IPS-15b (cell line): ENCODE results near the gene TTC19.
"Not testable (repeated sequence)": the region's sequence is repeated elsewhere in the genome, so short reads cannot be mapped to it uniquely, and the experiment has no call there.

Experiments used
- H3K27me3 ChIP-seq: one replicate; pipeline ENCODE4 v1.6.1; 2013; ENCODE audit warnings: low read length; ENCODE audit not compliant: control insufficient read depth, insufficient read depth
- H3K36me3 ChIP-seq: one replicate; pipeline ENCODE4 v1.6.1; 2013; ENCODE audit warnings: low read length; ENCODE audit not compliant: control insufficient read depth, insufficient read depth
- H3K4me1 ChIP-seq: one replicate; pipeline ENCODE4 v1.6.1; 2013; ENCODE audit warnings: mild to moderate bottlenecking, low read length; ENCODE audit not compliant: control insufficient read depth, insufficient read depth
- H3K4me3 ChIP-seq: one replicate; pipeline ENCODE4 v1.5.1; 2013; ENCODE audit warnings: low read depth, low read length
- H3K9ac ChIP-seq: one replicate; pipeline ENCODE4 v1.6.1; 2013; ENCODE audit warnings: low read depth, mild to moderate bottlenecking, low read length
- H3K9me3 ChIP-seq: one replicate; pipeline ENCODE4 v1.6.1; 2013; ENCODE audit warnings: mild to moderate bottlenecking, low read length; ENCODE audit not compliant: control insufficient read depth, insufficient read depth

TTC19 gene

DNA sequence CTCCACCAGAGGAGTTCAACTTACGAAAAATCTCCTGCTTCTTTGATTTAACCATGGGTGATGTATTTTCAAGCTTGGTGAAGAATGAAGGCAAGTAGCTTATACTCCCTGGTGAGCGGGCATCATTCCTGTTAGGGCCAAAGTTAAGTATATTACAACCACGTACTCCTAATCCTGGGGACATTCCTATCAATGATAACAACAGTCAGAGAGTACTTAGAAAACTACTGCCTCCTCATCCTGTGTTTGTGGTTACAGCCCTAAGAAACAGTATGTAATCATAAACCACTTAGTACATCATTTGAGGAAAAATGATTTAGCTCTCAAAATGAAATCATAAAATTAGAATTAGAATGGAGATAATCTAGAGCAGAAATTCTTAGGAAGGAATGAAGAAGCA is 47.3 kb downstream of the TTC19 start:
- peaks cover 8% of the 10 kb centered on the region for H3K4me1 ChIP-seq
- peaks cover 10% of the 10 kb centered on the region for H3K36me3 ChIP-seq
- no peaks in the 10 kb centered on the region for H3K9me3 ChIP-seq
- no peaks in the 10 kb centered on the region for H3K27me3 ChIP-seq
- H3K4me3 ChIP-seq: no peak overlapping the region
- H3K9ac ChIP-seq: no peak overlapping the region

DNA sequence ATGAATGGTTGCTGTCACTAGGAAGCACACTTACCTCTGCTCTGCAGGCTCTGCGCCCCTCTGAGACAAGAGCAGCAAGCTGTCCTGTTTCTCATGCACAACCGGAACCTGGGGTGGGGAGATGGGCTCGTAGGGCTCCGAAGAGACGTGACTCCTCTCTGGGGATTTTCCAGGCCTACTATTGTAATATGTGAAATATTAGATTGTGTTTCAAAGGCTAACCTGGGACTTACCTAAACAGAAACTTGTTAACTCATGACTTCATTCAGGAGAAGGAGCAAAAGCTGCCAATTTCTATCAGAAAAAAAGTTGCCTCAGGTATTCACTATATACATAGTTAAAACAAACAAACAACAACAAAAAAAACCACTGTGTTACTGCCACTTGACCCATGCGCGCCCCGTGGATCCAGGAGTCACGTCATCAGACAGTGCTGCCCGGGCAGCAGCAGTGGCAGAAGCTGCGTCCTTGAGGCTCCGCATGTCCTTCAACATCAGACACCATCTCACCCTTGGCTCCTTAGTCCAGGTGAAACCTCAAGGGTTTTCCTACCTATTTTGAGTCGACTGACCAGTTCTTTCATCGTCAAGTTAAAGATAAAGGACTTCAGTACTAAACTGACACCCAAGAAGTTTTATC is 49.3 kb downstream of the TTC19 start:
- Histone ChIP-seq H3K36me3 (peaks cover 10% of the 10 kb centered on the region), H3K27me3 (no peaks in the 10 kb centered on the region), H3K9me3 (no peaks in the 10 kb centered on the region), H3K4me3 (no peak overlapping the region), H3K4me1 (peaks cover 8% of the 10 kb centered on the region), H3K9ac (no peak overlapping the region)

DNA sequence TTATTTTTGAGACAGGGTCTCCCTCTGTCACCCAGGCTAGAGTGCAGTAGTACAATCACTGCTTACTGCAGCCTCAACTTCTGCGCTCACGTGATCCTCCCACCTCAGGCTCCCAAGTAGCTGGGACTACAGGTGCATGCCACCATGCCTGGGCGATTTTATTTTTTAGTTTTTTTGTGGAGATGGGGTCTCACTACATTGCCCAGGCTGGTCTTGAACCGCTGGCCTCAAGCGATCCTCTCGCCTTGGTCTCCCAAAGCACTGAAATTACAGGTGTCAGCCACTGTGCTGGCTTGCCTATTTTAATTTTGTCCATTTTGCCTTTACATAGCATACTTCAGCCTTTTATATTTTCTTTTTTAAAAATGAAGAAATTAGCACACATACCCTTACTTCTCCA is 51.2 kb downstream of the TTC19 start:
- Histone ChIP-seq H3K4me3 (no peak overlapping the region), H3K9me3 (no peaks in the 10 kb centered on the region), H3K9ac (no peak overlapping the region), H3K27me3 (no peaks in the 10 kb centered on the region), H3K4me1 (no peaks in the 10 kb centered on the region), H3K36me3 (peaks cover 6% of the 10 kb centered on the region)

GRCh38 chr17:16052486-16052885 is 52.9 kb downstream of the TTC19 start:
- Histone ChIP-seq H3K36me3 (peaks cover 2% of the 10 kb centered on the region), H3K27me3 (no peaks in the 10 kb centered on the region)

DNA sequence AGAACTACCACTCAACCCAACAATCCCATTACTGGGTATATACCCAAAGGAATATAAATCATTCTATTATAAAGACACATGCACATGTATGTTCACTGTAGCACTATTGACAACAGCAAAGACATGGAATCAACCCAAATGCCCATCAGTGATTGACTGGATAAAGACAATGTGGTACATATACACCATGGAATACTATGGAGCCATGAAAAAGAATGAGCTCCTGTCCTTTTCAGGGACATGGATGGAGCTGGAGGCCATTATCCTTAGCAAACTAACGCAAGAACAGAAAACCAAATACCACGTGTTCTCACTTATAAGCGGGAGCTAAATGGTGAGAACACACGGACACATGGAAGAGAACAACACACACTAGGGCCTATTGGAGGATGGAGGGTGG is 55.5 kb downstream of the TTC19 start:
- not testable (repeated sequence) for H3K9me3 ChIP-seq, H3K36me3 ChIP-seq, H3K4me3 ChIP-seq, H3K4me1 ChIP-seq, H3K9ac ChIP-seq, H3K27me3 ChIP-seq

More at GRCh38 chr17:16052486-16052885, 52.9 kb downstream of the TTC19 start:
- H3K4me3 ChIP-seq: no peak overlapping the region
- no peaks in the 10 kb centered on the region for H3K9me3 ChIP-seq
- no peak overlapping the region for H3K9ac ChIP-seq
- H3K4me1 ChIP-seq: no peaks in the 10 kb centered on the region

DNA sequence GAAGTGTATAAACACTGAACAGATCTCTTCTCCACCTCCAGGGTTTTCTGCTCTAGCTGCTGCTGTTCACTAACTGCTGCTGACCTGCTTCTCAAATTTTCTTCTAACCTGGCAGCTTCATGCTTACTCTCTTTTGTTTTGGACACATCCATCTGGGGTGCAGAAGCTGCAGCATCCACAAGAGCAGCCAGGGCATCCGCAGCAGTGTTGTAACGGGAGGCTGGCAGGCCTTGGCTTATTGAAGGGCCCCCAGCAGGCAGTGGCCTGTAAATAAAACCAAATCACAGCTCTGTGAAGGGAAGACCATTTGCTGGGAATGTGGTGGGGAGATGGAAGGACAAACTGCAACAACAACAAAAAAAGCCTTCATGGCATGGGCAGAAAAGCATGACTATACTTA is 62.0 kb downstream of the TTC19 start:
- Histone ChIP-seq H3K36me3 (peaks cover 11% of the 10 kb centered on the region), H3K9ac (no peak overlapping the region), H3K4me1 (no peaks in the 10 kb centered on the region), H3K27me3 (no peaks in the 10 kb centered on the region), H3K4me3 (no peak overlapping the region), H3K9me3 (no peaks in the 10 kb centered on the region)

DNA sequence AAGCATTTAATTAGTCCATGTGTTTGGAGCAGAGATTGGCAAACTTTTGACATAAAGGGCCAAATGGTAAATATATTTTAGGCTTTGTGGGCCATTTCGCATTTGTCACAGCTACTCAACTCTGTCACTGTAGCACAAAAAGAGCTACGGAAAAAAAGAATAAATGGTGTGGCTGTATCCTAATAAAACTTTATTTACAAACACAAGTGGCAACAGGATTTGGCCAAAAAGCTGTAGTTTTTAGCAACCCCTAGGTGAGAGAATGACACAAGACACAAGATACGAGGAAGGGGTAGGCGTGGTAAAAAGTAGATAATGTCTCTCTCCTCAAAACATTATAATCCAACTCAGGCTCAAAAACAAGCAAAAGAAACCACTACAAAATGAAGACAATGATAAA is 66.5 kb downstream of the TTC19 start:
- Histone ChIP-seq H3K4me1 (no peaks in the 10 kb centered on the region), H3K27me3 (no peaks in the 10 kb centered on the region), H3K9ac (no peak overlapping the region), H3K4me3 (no peak overlapping the region), H3K36me3 (peaks cover 11% of the 10 kb centered on the region), H3K9me3 (no peaks in the 10 kb centered on the region)

- no peak overlapping the region for H3K4me3 ChIP-seq
- no peak overlapping the region for H3K9ac ChIP-seq
- no peaks in the 10 kb centered on the region for H3K4me1 ChIP-seq
- no peaks in the 10 kb centered on the region for H3K27me3 ChIP-seq
- H3K36me3 ChIP-seq: peaks cover 5% of the 10 kb centered on the region
- H3K9me3 ChIP-seq: no peaks in the 10 kb centered on the region
These were observed 68.7 kb downstream of the TTC19 start for GRCh38 chr17:16068323-16068722.

DNA sequence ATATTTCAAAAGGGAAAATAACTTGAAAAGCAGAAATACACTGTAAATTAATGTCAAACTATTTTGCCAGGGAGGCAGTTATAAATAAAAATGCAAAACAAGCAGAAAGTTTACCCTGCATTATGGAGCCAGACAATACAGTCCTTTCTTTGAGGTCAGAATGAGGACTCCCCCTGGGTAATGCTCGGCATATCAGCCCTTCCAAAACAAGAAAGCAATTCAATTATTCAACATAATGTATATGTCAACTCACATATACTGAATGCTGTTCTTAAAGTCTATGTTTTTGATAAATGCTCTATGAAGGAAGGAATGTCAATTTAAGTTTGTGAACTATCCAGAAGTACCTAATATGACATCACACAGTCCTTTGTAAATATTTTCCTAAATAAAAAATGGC is 72.4 kb downstream of the TTC19 start:
- H3K36me3 ChIP-seq: no peaks in the 10 kb centered on the region
- no peak overlapping the region for H3K4me3 ChIP-seq
- H3K9ac ChIP-seq: no peak overlapping the region
- no peaks in the 10 kb centered on the region for H3K4me1 ChIP-seq
- H3K9me3 ChIP-seq: no peaks in the 10 kb centered on the region
- H3K27me3 ChIP-seq: no peaks in the 10 kb centered on the region

GRCh38 chr17:16073845-16074244 is 74.2 kb downstream of the TTC19 start:
- H3K4me1 ChIP-seq: no peaks in the 10 kb centered on the region
- peaks cover 2% of the 10 kb centered on the region for H3K36me3 ChIP-seq
- no peaks in the 10 kb centered on the region for H3K27me3 ChIP-seq
- H3K9me3 ChIP-seq: no peaks in the 10 kb centered on the region
- H3K9ac ChIP-seq: no peak overlapping the region
- no peak overlapping the region for H3K4me3 ChIP-seq

DNA sequence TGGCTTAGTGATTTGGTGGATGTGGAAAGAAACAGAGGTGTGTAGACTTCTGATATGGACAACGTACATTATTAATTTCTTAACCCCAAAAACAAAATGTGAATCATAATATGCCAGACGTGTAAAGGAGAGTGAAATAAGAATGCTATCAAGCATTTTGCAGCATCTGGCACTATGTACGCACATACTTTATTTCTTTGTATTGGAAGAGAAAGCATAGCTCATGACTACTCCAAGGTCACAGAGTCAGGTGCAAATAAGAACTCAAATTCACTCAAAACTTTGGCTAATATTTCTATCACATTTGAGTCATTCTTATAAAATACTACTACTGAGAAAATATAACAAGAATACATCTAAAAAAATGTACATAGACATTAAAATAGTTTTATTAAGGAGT is 74.8 kb downstream of the TTC19 start:
- H3K27me3 ChIP-seq: no peaks in the 10 kb centered on the region
- H3K4me1 ChIP-seq: no peaks in the 10 kb centered on the region
- no peaks in the 10 kb centered on the region for H3K9me3 ChIP-seq
- H3K9ac ChIP-seq: no peak overlapping the region
- H3K36me3 ChIP-seq: peaks cover 4% of the 10 kb centered on the region
- no peak overlapping the region for H3K4me3 ChIP-seq

DNA sequence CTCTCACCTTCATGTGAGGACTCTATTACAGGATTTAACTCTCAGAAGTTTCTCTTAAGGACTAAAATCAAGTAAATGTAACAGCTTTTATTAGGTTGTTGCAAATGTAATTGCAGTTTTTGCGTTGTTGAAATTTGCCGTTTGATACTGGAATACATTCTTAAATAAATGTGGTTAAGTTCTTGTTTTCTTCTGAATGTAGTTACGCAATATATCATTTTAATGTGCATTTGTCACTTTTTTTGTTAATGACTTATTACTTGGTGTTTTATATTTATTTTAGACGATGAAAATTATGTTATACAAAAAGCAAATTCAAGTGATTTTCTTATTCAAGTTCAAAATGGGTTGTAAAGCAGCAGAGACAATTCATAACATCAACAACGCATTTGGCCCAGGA is 76.3 kb downstream of the TTC19 start:
- Histone ChIP-seq H3K4me3 (no peak overlapping the region), H3K27me3 (no peaks in the 10 kb centered on the region), H3K9ac (no peak overlapping the region), H3K4me1 (no peaks in the 10 kb centered on the region), H3K36me3 (peaks cover 9% of the 10 kb centered on the region), H3K9me3 (no peaks in the 10 kb centered on the region)
